ENCODE results near the gene SOHLH1. TPM values are rescaled to one million over a fixed set of nuclear protein-coding genes. Genes with fewer than 3 reads are reported as not detected.
A peak's percentile ranks its signal among the peaks of the same experiment; 100 is the strongest.

Gene SOHLH1
- total RNA-seq, 4 donors from 2014 or later, result not detected

DNA sequence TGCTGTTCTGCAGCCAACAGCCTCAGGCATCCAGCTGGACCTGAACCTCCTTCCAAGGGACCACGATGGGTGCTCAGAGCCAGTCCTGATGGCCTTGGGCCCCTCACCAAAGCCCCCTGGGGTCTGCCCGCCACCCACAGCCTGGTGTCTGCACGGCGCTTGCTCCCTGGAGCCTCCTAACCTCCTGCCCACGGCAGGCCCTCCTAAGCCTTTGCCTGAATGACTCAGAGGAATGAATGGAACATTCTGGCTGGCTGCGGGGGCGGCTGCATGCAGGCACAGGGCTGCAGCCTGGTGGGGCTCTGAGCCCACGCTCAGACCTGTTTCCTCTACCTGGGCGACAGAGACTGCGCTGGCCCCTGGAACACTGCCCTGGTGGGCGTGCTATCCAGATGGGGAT, 6.9 kb downstream of the SOHLH1 start:
- H3K9me3 ChIP-seq, result no peaks in the 10 kb centered on the region
- 42 to 66% methylated on average over 6 to 7 of the region's 11 CpGs for WGBS, 2 donors
- no peak overlapping the region for H3K4me3 ChIP-seq (replicated peaks in 1 of 3)
- intact Hi-C loops (cut with DNase I), result loop anchor here (10.0 kb wide), 1 partner anchor 88 kb away; no protein-coding TSS in a partner anchor
- H3K36me3 ChIP-seq, result no peaks in the 10 kb centered on the region
- no peaks in the 10 kb centered on the region for H3K4me1 ChIP-seq
- DNase-seq, result peak in 1 of 2 donors; percentile 10
- H3K27me3 ChIP-seq, result no peaks in the 10 kb centered on the region
- no peak for TF ChIP-seq POLR2A (IDR thresholded peaks at IDR 0.05)
- TF ChIP-seq, protein P1, sequence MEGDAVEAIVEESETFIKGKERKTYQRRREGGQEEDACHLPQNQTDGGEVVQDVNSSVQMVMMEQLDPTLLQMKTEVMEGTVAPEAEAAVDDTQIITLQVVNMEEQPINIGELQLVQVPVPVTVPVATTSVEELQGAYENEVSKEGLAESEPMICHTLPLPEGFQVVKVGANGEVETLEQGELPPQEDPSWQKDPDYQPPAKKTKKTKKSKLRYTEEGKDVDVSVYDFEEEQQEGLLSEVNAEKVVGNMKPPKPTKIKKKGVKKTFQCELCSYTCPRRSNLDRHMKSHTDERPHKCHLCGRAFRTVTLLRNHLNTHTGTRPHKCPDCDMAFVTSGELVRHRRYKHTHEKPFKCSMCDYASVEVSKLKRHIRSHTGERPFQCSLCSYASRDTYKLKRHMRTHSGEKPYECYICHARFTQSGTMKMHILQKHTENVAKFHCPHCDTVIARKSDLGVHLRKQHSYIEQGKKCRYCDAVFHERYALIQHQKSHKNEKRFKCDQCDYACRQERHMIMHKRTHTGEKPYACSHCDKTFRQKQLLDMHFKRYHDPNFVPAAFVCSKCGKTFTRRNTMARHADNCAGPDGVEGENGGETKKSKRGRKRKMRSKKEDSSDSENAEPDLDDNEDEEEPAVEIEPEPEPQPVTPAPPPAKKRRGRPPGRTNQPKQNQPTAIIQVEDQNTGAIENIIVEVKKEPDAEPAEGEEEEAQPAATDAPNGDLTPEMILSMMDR (IDR thresholded peaks at IDR 0.05), result no peak
- H3K27ac ChIP-seq, result no peak overlapping the region

DNA sequence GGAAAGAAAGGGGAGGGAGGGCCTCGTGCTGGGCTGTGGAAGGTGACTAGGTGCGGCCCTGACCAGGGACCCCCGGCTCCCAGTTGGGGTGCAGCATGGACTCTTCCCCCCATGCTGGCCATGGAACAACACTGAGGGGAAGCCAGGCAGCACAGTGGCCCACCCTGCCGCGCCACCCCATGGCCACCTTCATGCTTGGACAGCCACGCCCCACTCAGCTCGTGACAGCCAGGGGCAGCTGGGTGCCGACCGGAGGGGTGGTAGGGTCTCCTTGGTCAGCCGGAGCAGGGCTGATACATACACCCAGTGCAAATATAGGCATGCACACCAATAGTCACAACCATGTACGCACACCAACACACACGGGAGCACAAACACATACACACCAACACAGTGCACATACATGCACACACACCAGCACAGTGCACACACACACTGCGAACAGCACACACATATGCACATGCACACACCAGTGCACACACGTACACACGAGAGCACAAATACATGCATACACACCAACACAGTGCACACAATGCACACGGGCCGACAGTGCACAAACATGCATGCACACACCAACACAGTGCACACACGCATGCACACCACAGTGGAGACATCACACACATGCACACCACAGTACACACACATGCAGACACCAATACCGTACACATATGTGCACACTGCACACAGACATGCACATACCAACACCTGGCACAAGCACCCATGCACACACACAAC, 8.3 kb downstream of the SOHLH1 start:
- no peak for TF ChIP-seq POLR2A (IDR thresholded peaks at IDR 0.05)
- TF ChIP-seq, protein P1 (IDR thresholded peaks at IDR 0.05), result no peak
- Histone ChIP-seq H3K36me3 (no peaks in the 10 kb centered on the region), H3K27ac (no peak overlapping the region), H3K27me3 (no peaks in the 10 kb centered on the region), H3K4me1 (no peaks in the 10 kb centered on the region), H3K9me3 (no peaks in the 10 kb centered on the region), H3K4me3 (replicated peaks in 1 of 3) (no peak overlapping the region)
- WGBS, 2 donors, result 94 to 98% methylated on average over 12 to 14 of the region's 19 CpGs
- DNase-seq, result no peak
- intact Hi-C loops (cut with DNase I), result loop anchor here (10.0 kb wide), 1 partner anchor 86 kb away; no protein-coding TSS in a partner anchor

DNA sequence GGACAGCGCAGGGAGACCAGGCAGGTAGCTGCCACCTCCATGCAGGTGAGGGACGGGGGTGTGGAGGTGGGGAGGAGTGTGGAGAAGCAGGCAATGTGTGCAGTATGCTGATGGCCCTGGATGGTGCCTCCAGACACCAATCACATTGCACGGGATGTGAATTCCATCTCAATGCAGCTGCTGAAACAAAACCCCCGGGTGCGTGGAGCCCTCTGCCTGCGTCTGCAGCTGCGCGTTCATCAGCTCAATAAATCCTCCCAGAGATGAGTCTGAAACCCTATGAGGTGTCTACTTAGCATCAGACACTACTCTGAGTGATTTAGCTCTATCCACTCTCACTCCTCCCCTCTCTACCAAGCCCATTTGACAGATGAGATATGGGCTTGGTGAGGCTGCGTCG, 10.3 kb downstream of the SOHLH1 start:
- H3K4me3 ChIP-seq (replicated peaks in 1 of 3), result no peak overlapping the region
- H3K9me3 ChIP-seq, result no peaks in the 10 kb centered on the region
- WGBS, 2 donors, result 85 to 90% methylated on average over 9 to 10 of the region's 10 CpGs
- no peaks in the 10 kb centered on the region for H3K4me1 ChIP-seq
- DNase-seq, result no peak
- H3K27me3 ChIP-seq, result no peaks in the 10 kb centered on the region
- TF ChIP-seq, protein P1 (IDR thresholded peaks at IDR 0.05), result no peak
- no peak for TF ChIP-seq POLR2A (IDR thresholded peaks at IDR 0.05)
- H3K36me3 ChIP-seq, result no peaks in the 10 kb centered on the region
- no peak overlapping the region for H3K27ac ChIP-seq
- intact Hi-C loops (cut with DNase I), result no loop called here

DNA sequence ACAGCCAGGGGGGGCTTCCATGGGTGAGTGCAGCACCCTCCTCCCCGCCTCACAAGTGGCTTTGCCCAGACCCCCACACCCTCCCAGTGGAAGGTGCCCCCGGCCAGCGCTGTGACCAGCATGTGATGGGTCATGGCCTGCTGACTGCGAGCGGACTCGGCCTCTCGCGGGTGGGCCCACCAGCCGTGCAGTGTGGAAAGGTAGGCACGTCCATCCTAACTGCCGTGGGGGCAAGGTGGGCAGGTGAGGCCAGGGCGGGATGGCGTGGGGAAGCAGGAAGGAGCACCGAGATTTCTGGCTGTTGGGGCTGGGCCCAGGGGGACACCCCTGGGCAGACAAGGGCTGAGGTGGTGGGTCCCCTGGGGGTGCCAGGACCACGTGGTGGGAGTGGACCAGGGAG, 12.1 kb downstream of the SOHLH1 start:
- Histone ChIP-seq H3K4me3 (replicated peaks in 1 of 3) (no peak overlapping the region), H3K9me3 (no peaks in the 10 kb centered on the region), H3K27me3 (no peaks in the 10 kb centered on the region), H3K4me1 (no peaks in the 10 kb centered on the region), H3K27ac (no peak overlapping the region), H3K36me3 (no peaks in the 10 kb centered on the region)
- DNase-seq, result no peak
- WGBS, 2 donors, result 85% methylated on average over 15 of the region's 15 CpGs; no CpG with 5 or more reads in 1 of the 2 donors
- intact Hi-C loops (cut with DNase I), result no loop called here
- TF ChIP-seq POLR2A (IDR thresholded peaks at IDR 0.05), result no peak
- TF ChIP-seq, protein P1 (IDR thresholded peaks at IDR 0.05), result no peak

DNA sequence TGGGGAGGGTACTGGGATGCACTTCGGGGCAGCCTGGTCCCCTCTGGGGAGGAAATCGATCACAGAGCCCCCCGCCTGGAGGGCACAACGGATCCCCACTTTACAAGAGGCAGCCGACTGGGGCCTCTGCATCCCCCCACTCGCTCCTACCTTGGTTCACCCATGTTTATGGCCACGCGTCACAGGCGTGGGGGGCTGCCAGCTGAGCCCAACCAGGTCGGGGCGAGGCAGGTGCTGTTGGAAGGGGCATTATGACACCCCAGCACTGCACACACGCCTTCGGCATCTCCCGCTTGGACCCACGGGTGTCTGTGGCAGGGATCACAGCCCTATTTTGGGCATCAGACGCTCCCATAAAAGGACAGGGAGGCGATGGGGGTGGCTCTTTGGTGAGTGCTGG, 14.6 kb downstream of the SOHLH1 start:
- no peaks in the 10 kb centered on the region for H3K27me3 ChIP-seq
- H3K4me3 ChIP-seq (replicated peaks in 1 of 3), result no peak overlapping the region
- no peak for DNase-seq
- no peak overlapping the region for H3K27ac ChIP-seq
- TF ChIP-seq POLR2A (IDR thresholded peaks at IDR 0.05), result no peak
- TF ChIP-seq, protein P1 (IDR thresholded peaks at IDR 0.05), result no peak
- H3K4me1 ChIP-seq, result no peaks in the 10 kb centered on the region
- no peaks in the 10 kb centered on the region for H3K36me3 ChIP-seq
- no peaks in the 10 kb centered on the region for H3K9me3 ChIP-seq
- intact Hi-C loops (cut with DNase I), result no loop called here
- 80 to 81% methylated on average over 4 to 16 of the region's 17 CpGs for WGBS, 2 donors
